SK-N-MC (cell line): ENCODE measurements around the gene JMJD1C.

Source experiments
- DNase-seq: peaks from one replicate; pipeline ENCODE4 v3.0.0-alpha.2; 2011; ENCODE audit warnings: low read depth, low spot score
- H3K27ac ChIP-seq: fragments of 200-600 bp; sonication (generic); 2 replicates; pipeline ENCODE4 v1.5.1; 2016; ENCODE audit warnings: mixed run types
- H3K36me3 ChIP-seq: fragments of 200-600 bp; sonication (generic); 2 replicates; pipeline ENCODE4 v1.6.1; 2017; ENCODE audit warnings: antibody characterized with exemption, low read length, mixed read lengths; ENCODE audit not compliant: insufficient read depth
- H3K4me3 ChIP-seq: fragments of 200-600 bp; sonication (generic); 2 replicates; pipeline ENCODE4 v1.5.1; 2016
- H3K9ac ChIP-seq: fragments of 200-600 bp; sonication (generic); 2 replicates; pipeline ENCODE4 v1.8.0; 2017; ENCODE audit warnings: mixed run types, mixed read lengths; ENCODE audit not compliant: insufficient read length
- H3K9me3 ChIP-seq: fragments of 200-600 bp; sonication (generic); 2 replicates; pipeline ENCODE4 v1.6.1; 2017; ENCODE audit warnings: low read depth, mild to moderate bottlenecking, antibody characterized with exemption, low read length, moderate library complexity, mixed read lengths
- EZH2 ChIP-seq: fragments of 200-600 bp; sonication (generic); IDR thresholded peaks from one replicate; pipeline ENCODE4 v1.6.1; 2017; ENCODE audit warnings: antibody characterized with exemption
- FOXP2 ChIP-seq: optimal IDR thresholded peaks from 2 replicates; pipeline ENCODE3; 2011; ENCODE audit warnings: mild to moderate bottlenecking, moderate library complexity; ENCODE audit not compliant: insufficient read depth; ENCODE audit errors: extremely low read length, control extremely low read depth
- POLR2AphosphoS5 ChIP-seq: IDR thresholded peaks from 2 replicates; pipeline ENCODE4 v1.6.1; 2012; ENCODE audit warnings: mild to moderate bottlenecking, low read depth, low read length, borderline replicate concordance

Gene JMJD1C

GRCh38 chr10:63145782-63146181 is 320.0 kb downstream of the JMJD1C start:
- Histone ChIP-seq H3K4me3 (no peak overlapping the region), H3K27ac (no peak overlapping the region; the same call in 1 of the 2 replicates), H3K9ac (no peak overlapping the region), H3K9me3 (no peaks in the 10 kb centered on the region), H3K36me3 (no peaks in the 10 kb centered on the region)
- no peak for DNase-seq
- no peak for TF ChIP-seq EZH2
- TF ChIP-seq POLR2AphosphoS5, result no peak
- TF ChIP-seq FOXP2, result no peak

- no peaks in the 10 kb centered on the region for H3K36me3 ChIP-seq
- H3K27ac ChIP-seq, result no peak overlapping the region
- no peaks in the 10 kb centered on the region for H3K9me3 ChIP-seq
- H3K9ac ChIP-seq, result no peak overlapping the region
- no peak overlapping the region for H3K4me3 ChIP-seq
- TF ChIP-seq FOXP2 (no peak), EZH2 (no peak), POLR2AphosphoS5 (no peak)
- no peak for DNase-seq
These were observed 321.8 kb downstream of the JMJD1C start for GRCh38 chr10:63143987-63144386.

GRCh38 chr10:63142136-63142535 is 323.6 kb downstream of the JMJD1C start:
- no peak for DNase-seq
- H3K4me3 ChIP-seq, result no peak overlapping the region
- no peaks in the 10 kb centered on the region for H3K36me3 ChIP-seq
- H3K9me3 ChIP-seq, result no peaks in the 10 kb centered on the region
- H3K9ac ChIP-seq, result no peak overlapping the region
- no peak overlapping the region for H3K27ac ChIP-seq
- TF ChIP-seq EZH2 (no peak), FOXP2 (no peak), POLR2AphosphoS5 (no peak)

- no peaks in the 10 kb centered on the region for H3K9me3 ChIP-seq
- no peak overlapping the region for H3K9ac ChIP-seq
- no peak for DNase-seq
- no peaks in the 10 kb centered on the region for H3K36me3 ChIP-seq
- H3K4me3 ChIP-seq, result no peak overlapping the region
- no peak overlapping the region for H3K27ac ChIP-seq
- TF ChIP-seq POLR2AphosphoS5 (no peak), FOXP2 (no peak), EZH2 (no peak)
These were observed 325.7 kb downstream of the JMJD1C start for GRCh38 chr10:63140077-63140476.

GRCh38 chr10:63137306-63137705 is 328.5 kb downstream of the JMJD1C start:
- Histone ChIP-seq H3K9me3 (no peaks in the 10 kb centered on the region), H3K36me3 (no peaks in the 10 kb centered on the region), H3K4me3 (no peak overlapping the region), H3K9ac (no peak overlapping the region), H3K27ac (no peak overlapping the region)
- TF ChIP-seq POLR2AphosphoS5 (no peak), FOXP2 (no peak), EZH2 (no peak)
- DNase-seq, result no peak

- Histone ChIP-seq H3K9me3 (no peaks in the 10 kb centered on the region), H3K4me3 (peak overlapping the region; percentile 84), H3K9ac (peak overlapping the region; percentile 90), H3K27ac (no peak overlapping the region), H3K36me3 (no peaks in the 10 kb centered on the region)
- DNase-seq, result no peak
- TF ChIP-seq POLR2AphosphoS5 (no peak), EZH2 (no peak), FOXP2 (no peak)
These were observed 331.8 kb downstream of the JMJD1C start for GRCh38 chr10:63133821-63134557.

GRCh38 chr10:63133056-63133820 is 332.5 kb downstream of the JMJD1C start, which contains the start of gene NRBF2:
Gene NRBF2 (plus strand): TSS chr10:63133328. CDS start chr10:63133471, 143 bp downstream.
- peak; percentile 75 for DNase-seq
- peak within 1 kb of the TSS; percentile 57; the same call in 1 of the 2 replicates for H3K27ac ChIP-seq
- no peaks in the 10 kb centered on the region for H3K36me3 ChIP-seq
- peak; percentile 76; the same call in 1 of the 2 replicates for TF ChIP-seq POLR2AphosphoS5
- TF ChIP-seq FOXP2, result no peak
- H3K9me3 ChIP-seq, result no peaks in the 10 kb centered on the region
- H3K4me3 ChIP-seq, result peak within 1 kb of the TSS; percentile 84
- peak within 1 kb of the TSS; percentile 90 for H3K9ac ChIP-seq

- H3K4me3 ChIP-seq, result peak overlapping the region; percentile 84
- H3K9me3 ChIP-seq, result no peaks in the 10 kb centered on the region
- H3K9ac ChIP-seq, result no peak overlapping the region
- DNase-seq, result no peak
- peak overlapping the region; percentile 57; the same call in 1 of the 2 replicates for H3K27ac ChIP-seq
- H3K36me3 ChIP-seq, result no peaks in the 10 kb centered on the region
- TF ChIP-seq POLR2AphosphoS5 (no peak), FOXP2 (no peak), EZH2 (no peak)
These were observed 333.1 kb downstream of the JMJD1C start for GRCh38 chr10:63132651-63133055.
